SH-SY5Y (cell line): ENCODE results near the gene ZSCAN20.

Source experiments
- GATA2 ChIP-seq: IDR thresholded peaks from 2 replicates; pipeline ENCODE4 v1.6.1; 2011; ENCODE audit warnings: mild to moderate bottlenecking, low read depth, low read length
- GATA3 ChIP-seq: IDR thresholded peaks from 2 replicates; pipeline ENCODE4 v1.6.1; 2011; ENCODE audit warnings: low read depth, mild to moderate bottlenecking, low read length, moderate library complexity

- no peak for TF ChIP-seq GATA2
- no peak for TF ChIP-seq GATA3
Measured at GRCh38 chr1:33464552-33464951, 7.9 kb upstream of the ZSCAN20 start.
